PFSK-1 (cell line): ENCODE measurements around the gene EIF4E2.

Experiments used
- FOXP2 ChIP-seq: optimal IDR thresholded peaks from 2 replicates; pipeline ENCODE3; 2011; ENCODE audit warnings: borderline replicate concordance, control low read depth, inconsistent platforms; ENCODE audit not compliant: insufficient read depth; ENCODE audit errors: extremely low read length, extremely low read depth
- POLR2AphosphoS5 ChIP-seq: IDR thresholded peaks from 2 replicates; pipeline ENCODE4 v1.6.1; 2012; ENCODE audit warnings: low read depth, mild to moderate bottlenecking, control low read depth, low read length, moderate library complexity
- REST ChIP-seq, 2 experiments: IDR thresholded peaks; 2 replicates each; pipeline versions ENCODE4 v1.6.1 to v1.8.0; 2011 to 2012; ENCODE audit warnings: low read depth in 2 of 2, low read length in 2 of 2, control low read depth in 1 of 2, inconsistent platforms in 1 of 2, mild to moderate bottlenecking in 1 of 2, moderate library complexity in 1 of 2; ENCODE audit not compliant: insufficient read depth in 1 of 2
- SIN3A ChIP-seq: IDR thresholded peaks from 2 replicates; pipeline ENCODE4 v1.6.1; 2012; ENCODE audit warnings: mild to moderate bottlenecking, low read length, moderate library complexity, borderline replicate concordance; ENCODE audit not compliant: insufficient read depth
- TAF1 ChIP-seq: IDR thresholded peaks from 2 replicates; pipeline ENCODE4 v1.6.1; 2012; ENCODE audit warnings: low read length, control low read depth, borderline replicate concordance; ENCODE audit not compliant: insufficient read depth

EIF4E2 gene

GRCh38 chr2:232503809-232504323 is 46.6 kb upstream of the EIF4E2 start:
- TF ChIP-seq REST (IDR thresholded peaks at IDR 0.05; ENCODE audit: insufficient read depth in 1 of 2, low read depth in 2 of 2, low read length in 2 of 2) (no peak), POLR2AphosphoS5 (no peak), SIN3A (no peak), TAF1 (no peak), FOXP2 (no peak)

GRCh38 chr2:232504438-232504837 is 46.1 kb upstream of the EIF4E2 start:
- no peak for TF ChIP-seq REST (IDR thresholded peaks at IDR 0.05; ENCODE audit: insufficient read depth in 1 of 2, low read depth in 2 of 2, low read length in 2 of 2)
- TF ChIP-seq FOXP2, result no peak
- TF ChIP-seq SIN3A, result no peak

- TF ChIP-seq REST (IDR thresholded peaks at IDR 0.05; ENCODE audit: insufficient read depth in 1 of 2, low read depth in 2 of 2, low read length in 2 of 2) (no peak), FOXP2 (no peak), TAF1 (no peak), SIN3A (no peak)
Observed at GRCh38 chr2:232505856-232506255, 44.6 kb upstream of the EIF4E2 start.

GRCh38 chr2:232506709-232507108 is 43.8 kb upstream of the EIF4E2 start:
- TF ChIP-seq SIN3A (no peak), FOXP2 (no peak), TAF1 (no peak), REST (IDR thresholded peaks at IDR 0.05; ENCODE audit: insufficient read depth in 1 of 2, low read depth in 2 of 2, low read length in 2 of 2) (no peak), POLR2AphosphoS5 (no peak)

- TF ChIP-seq FOXP2 (no peak), TAF1 (no peak), REST (IDR thresholded peaks at IDR 0.05; ENCODE audit: insufficient read depth in 1 of 2, low read depth in 2 of 2, low read length in 2 of 2) (no peak)
Observed at GRCh38 chr2:232508251-232508650, 42.2 kb upstream of the EIF4E2 start.
